ENCODE measurements around the gene ERC2.

DNA sequence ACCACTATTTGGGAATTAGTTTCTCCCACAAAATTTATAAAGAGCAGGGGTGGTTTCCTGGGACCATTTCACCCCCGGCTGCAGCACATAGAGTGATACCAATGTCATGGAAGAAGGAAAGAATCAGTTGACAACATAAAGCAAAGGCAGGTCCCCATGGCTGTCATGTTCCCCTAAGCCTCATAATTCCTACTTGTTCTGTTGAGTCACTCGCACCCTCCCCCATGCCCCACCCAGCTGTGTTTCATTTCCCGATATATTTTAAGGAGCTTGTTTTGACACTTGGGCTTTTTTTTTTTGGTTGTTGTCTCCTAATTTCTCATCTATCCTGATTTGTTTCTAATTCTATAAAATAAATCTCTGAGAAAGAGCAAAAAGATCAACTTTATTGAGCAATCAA, 24.9 kb downstream of the ERC2 start:
- TF ChIP-seq GATA2 (IDR thresholded peaks at IDR 0.05; ENCODE audit: low read depth, low read length) = no peak
- TF ChIP-seq GATA3 (IDR thresholded peaks at IDR 0.05; ENCODE audit: low read depth, low read length) = no peak

All from SH-SY5Y (cell line).